Skin of body (tissue), 2 donors: ENCODE results near the gene AMBP. TPM values are rescaled to one million over a fixed set of nuclear protein-coding genes. Genes with fewer than 3 reads are reported as not detected.

Experiments used
- DNase-seq: peaks from one replicate; lab custom pipeline; 2025; lab: John Stamatoyannopoulos, UW
- total RNA-seq: library from RNA; depleted of rRNA; stranded (reverse); fragments of >200 nt; gene quantifications from one replicate; pipeline ENCODE4 v1.2.3, GENCODE V29; 2014

AMBP gene
- total RNA-seq, 1 donor from 2014 or later, result 0.30 TPM

DNA sequence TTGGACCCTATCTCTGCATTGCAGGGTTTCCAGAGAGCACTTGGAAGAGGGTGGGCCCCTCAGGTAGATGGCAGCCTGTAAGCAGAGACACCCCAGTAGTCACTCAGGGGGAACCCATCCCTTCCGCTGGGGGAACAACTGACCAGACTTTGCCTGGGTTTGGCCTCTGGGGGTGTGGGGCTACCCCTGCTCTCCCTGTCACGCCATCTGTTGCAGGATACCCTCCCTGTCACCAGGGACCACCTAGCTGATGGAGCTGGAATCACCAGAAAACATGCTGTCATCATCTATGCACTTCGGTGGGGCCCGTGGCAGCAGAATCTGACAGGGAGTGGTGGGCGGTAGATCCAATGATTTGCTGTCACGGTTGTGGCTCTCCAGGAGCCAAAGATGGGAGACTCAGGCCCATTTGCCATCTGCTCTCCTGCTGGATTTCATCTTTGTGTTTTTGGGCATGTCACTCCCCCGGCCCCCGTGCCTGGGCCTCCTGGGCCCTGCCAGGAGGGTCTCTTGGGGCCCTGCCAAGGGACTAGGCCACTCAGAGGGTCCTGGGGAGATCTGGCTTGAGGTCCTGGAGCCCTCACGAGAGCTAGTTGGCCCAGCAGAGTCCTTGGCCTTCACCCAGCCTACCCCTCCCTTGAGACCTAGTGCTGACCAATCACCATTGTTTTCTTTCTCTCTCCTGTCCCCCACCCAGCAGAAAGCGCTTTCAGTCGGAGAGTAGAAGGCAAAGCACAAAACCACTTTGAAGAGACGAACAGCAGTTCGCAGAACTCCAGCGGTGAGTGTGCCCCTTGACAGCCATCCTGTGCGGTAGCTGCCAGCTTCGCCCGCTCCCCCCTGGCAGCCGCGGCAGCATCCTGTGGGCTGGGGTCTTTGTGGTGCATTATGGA lies 45.9 kb downstream of the AMBP start:
- DNase-seq, result no peak

DNA sequence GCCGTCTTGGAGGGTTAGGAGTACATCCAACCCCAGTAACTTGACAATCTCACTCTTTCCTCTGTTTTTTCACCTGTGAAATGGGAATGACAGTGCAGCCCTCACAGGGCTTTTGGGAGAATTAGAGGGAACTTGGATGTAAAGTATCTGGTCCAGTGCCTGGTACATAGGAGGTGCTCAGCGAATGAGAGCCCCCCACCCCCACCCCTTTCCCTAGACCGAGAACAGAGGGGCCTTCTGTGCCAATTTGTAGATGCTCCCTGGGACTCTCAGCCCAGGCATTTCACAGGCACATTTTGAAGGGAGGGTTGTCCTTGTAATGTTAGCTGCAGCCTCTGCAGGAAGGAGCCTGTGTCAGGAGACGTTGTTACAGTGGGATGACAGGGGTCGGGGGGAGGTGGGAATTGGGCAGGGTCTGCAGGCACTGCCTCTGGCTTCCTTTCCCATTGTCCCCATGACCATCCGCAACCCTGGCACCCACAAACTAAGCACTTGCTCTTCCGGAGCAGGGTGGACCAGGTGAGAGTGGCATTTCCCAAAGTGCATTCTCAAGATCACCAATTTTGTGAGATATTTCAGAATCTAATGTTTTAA lies 47.0 kb downstream of the AMBP start:
- DNase-seq, result no peak

DNA sequence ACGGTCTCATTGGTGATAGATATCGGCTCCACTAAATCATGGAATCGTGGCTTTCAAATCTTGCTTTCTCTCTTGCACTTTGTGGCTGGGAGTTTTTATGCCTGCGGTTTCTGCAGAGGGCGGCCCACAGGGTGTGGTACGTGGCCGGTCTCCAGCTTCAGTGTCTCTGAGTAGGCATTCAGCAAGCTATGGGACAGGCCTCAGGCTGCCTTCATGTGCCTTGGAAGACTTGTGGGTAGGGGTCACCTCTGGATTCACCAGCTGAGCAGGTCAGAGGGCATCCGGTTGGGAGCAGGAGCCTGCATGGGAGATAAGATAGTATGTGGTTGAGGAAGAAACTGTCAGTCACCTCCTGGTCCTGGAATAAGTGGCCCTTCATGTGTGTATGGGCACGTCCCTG lies 47.7 kb downstream of the AMBP start:
- DNase-seq, result no peak

DNA sequence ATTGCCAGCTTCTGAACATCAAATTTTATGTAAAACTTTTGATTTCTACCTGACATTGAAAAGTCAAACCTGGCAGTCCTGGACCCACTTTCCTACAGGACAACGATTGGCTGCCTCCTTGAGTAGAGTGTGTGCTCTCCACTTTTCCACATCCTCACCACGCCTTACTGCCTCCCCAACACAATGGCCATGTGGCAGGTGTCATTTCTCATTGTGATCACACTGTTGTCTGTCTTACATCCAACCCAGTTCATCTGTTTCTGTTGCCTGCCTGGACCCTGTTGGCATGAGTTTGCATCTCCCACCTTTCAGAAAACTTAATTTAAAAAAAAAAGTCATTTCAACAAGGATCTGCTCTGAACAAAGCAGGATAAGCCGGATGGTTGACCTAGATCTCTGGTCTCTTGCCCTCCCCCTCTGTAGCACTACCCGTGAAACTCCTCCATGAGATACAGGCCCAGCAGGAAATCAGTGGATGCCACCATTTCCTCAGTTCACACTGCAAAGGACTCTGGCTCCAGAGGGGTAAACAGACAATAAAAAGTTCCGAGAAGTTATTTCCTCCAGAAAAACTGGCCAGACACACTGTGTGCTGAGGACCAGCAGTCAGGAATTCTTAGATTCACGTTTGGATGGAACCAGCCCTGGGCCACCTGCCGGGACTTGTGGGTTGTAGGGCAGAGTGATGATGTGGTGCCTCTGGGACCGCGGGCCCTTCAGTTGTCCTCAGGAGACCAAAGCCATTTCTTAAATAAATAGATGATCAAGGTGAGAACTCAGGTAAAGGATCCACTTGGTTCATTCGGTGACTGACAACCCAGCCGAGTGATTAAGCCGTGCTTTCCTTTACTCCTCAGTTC lies 48.6 kb downstream of the AMBP start:
- DNase-seq, result no peak

GRCh38 chr9:114028646-114029045 lies 49.5 kb downstream of the AMBP start:
- DNase-seq, result no peak

GRCh38 chr9:114027863-114028465 lies 50.1 kb downstream of the AMBP start:
- DNase-seq, result no peak

GRCh38 chr9:114027159-114027862 lies 50.8 kb downstream of the AMBP start:
- DNase-seq, result no peak

- DNase-seq, result no peak
Observed at GRCh38 chr9:114026335-114026734, 51.8 kb downstream of the AMBP start.

GRCh38 chr9:114025760-114026159 lies 52.3 kb downstream of the AMBP start:
- no peak for DNase-seq

GRCh38 chr9:114025196-114025753 lies 52.8 kb downstream of the AMBP start:
- DNase-seq, result no peak

DNA sequence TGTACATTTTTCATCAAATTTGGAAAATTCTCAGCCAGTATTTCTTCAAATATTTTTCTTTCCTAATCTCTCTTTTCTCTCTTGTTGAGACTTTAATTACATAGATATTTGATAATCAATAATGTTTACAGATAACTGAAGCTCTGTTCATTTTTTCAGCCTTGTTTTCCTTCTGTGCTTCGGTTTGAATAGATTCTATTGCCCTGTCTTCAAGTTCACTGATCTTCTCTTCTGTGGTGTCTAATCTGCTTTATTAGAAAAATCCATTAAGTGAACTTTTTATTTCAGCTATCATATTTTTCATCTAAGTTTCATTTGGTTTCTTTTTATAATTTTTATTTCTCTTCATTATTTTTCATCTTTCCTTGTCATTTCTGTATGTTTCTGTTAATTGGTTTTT lies 54.1 kb downstream of the AMBP start:
- DNase-seq, result no peak

DNA sequence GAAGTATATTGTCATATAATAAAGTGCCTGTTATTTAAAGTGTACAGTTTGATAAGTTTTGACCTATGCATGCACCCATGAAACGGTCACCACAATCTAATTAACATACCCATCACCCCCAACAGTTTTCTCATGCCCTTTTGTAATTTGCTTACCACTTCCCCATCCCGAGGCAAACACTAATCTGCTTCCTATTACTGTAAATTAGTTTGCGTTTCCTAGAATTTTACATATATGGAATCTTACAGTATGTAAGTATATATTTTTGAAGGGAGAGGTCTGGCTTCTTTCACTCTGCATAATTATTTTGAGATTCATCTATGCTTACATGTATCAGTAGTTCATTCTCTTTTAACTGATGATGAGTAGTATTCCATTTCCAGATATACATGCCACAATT lies 56.5 kb downstream of the AMBP start:
- DNase-seq, result no peak

- DNase-seq, result no peak
Observed at GRCh38 chr9:114017741-114018715, 60.1 kb downstream of the AMBP start.

- no peak for DNase-seq
Observed at GRCh38 chr9:114016629-114017423, 61.3 kb downstream of the AMBP start.

GRCh38 chr9:114016101-114016500 lies 62.0 kb downstream of the AMBP start:
- DNase-seq, result no peak

GRCh38 chr9:114015607-114016006 lies 62.5 kb downstream of the AMBP start:
- no peak for DNase-seq

DNA sequence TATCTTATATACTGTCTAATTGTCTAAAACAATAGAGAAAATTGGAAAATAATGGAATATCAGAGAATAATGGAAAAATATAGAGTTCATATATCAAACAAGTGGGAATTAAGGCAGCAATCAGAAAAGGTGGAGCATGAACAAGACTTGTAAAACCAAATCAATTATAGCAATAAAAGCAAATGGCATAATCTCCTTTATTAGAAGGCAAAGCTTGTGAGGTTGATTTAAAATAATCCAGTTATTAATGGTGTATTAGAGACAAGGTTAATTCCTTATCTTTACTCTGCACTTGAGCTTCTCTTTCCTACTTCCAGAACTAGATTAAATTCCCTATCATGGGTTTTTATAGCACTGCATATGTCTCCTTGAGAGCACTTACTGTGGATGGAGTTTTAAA lies 64.1 kb downstream of the AMBP start:
- no peak for DNase-seq

- DNase-seq, result no peak
Observed at GRCh38 chr9:114012126-114012525, 66.0 kb downstream of the AMBP start.

DNA sequence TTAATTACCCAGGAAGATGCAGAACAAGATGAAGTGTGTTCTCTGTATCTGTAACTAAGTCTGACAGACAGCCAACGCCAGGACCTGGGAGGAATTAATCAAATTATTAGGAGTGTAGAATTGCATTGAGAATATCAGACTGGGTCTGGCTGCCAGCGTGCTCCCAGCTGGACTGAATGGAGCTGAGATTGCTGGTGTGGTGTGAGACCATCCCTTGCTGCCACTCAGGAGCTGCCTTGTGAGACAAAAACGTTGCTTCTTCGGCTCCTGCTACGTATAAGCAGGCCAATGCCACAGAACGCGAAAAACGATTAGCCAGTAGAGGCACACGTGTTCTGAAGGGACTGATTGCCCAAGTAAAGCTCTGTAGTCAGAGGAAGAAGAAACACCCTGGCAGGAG lies 66.8 kb downstream of the AMBP start:
- DNase-seq, result no peak
